Ishikawa (cell line): ENCODE results near the gene AGXT.

ENCODE experiments used
- CEBPB ChIP-seq: IDR thresholded peaks from 2 replicates; pipeline ENCODE4 v1.6.1; 2012
- CREB1 ChIP-seq: IDR thresholded peaks from 2 replicates; pipeline ENCODE4 v1.6.1; 2012; ENCODE audit warnings: low read depth
- EGR1 ChIP-seq: IDR thresholded peaks from 2 replicates; pipeline ENCODE4 v1.6.1; 2012
- EP300 ChIP-seq: IDR thresholded peaks from 2 replicates; pipeline ENCODE4 v1.6.1; 2012; ENCODE audit warnings: borderline replicate concordance
- FOXM1 ChIP-seq: IDR thresholded peaks from 2 replicates; pipeline ENCODE4 v1.6.1; 2012; ENCODE audit warnings: low read depth, borderline replicate concordance
- MAX ChIP-seq: IDR thresholded peaks from 2 replicates; pipeline ENCODE4 v1.6.1; 2012
- NFIC ChIP-seq: IDR thresholded peaks from 2 replicates; pipeline ENCODE4 v1.6.1; 2012
- RAD21 ChIP-seq: IDR thresholded peaks from 2 replicates; pipeline ENCODE4 v1.6.1; 2012; ENCODE audit warnings: low read depth
- REST ChIP-seq: IDR thresholded peaks from 2 replicates; pipeline ENCODE4 v1.6.1; 2012; ENCODE audit warnings: low read depth, mild to moderate bottlenecking
- TAF1 ChIP-seq: IDR thresholded peaks from 2 replicates; pipeline ENCODE4 v1.6.1; 2012; ENCODE audit warnings: low read depth, mild to moderate bottlenecking
- TCF12 ChIP-seq: IDR thresholded peaks from 2 replicates; pipeline ENCODE4 v1.6.1; 2012; ENCODE audit warnings: low read depth
- TEAD4 ChIP-seq: IDR thresholded peaks from 2 replicates; pipeline ENCODE4 v1.6.1; 2012
- USF1 ChIP-seq: IDR thresholded peaks from 2 replicates; pipeline ENCODE4 v1.6.1; 2012
- YY1 ChIP-seq: IDR thresholded peaks from 2 replicates; pipeline ENCODE4 v1.6.1; 2012; ENCODE audit warnings: low read depth
- ZBTB7A ChIP-seq: IDR thresholded peaks from 2 replicates; pipeline ENCODE4 v1.6.1; 2012; ENCODE audit warnings: low read depth

AGXT gene

GRCh38 chr2:240833724-240834285 lies 34.8 kb upstream of the AGXT start:
- TF ChIP-seq TEAD4 (no peak), USF1 (no peak), FOXM1 (no peak), RAD21 (no peak), CREB1 (no peak), NFIC (no peak), EP300 (no peak), TCF12 (no peak), CEBPB (no peak), TAF1 (no peak), MAX (no peak), ZBTB7A (no peak), EGR1 (no peak), REST (no peak), YY1 (no peak)

- no peak for TF ChIP-seq ZBTB7A
- TF ChIP-seq FOXM1: no peak
- TF ChIP-seq REST: no peak
- TF ChIP-seq YY1: no peak
- TF ChIP-seq CREB1: no peak
- no peak for TF ChIP-seq TAF1
- no peak for TF ChIP-seq USF1
- TF ChIP-seq EP300: no peak
- no peak for TF ChIP-seq EGR1
- TF ChIP-seq MAX: no peak
- TF ChIP-seq RAD21: no peak
- TF ChIP-seq TEAD4: no peak
- no peak for TF ChIP-seq NFIC
- TF ChIP-seq CEBPB: no peak
- TF ChIP-seq TCF12: no peak
Observed at GRCh38 chr2:240834377-240834975, 34.1 kb upstream of the AGXT start.

GRCh38 chr2:240835528-240835927 lies 33.1 kb upstream of the AGXT start:
- no peak for TF ChIP-seq TEAD4
- TF ChIP-seq EGR1: no peak

- TF ChIP-seq TAF1 (no peak), CREB1 (no peak), FOXM1 (no peak), CEBPB (no peak), TEAD4 (no peak), NFIC (no peak), RAD21 (no peak), ZBTB7A (no peak), REST (no peak), EP300 (no peak)
Observed at GRCh38 chr2:240836781-240837467, 31.7 kb upstream of the AGXT start.
